Activated CD4-positive, alpha-beta T cell treated with anti-CD3 and anti-CD28 coated beads, Interleukin-2, amount 50 U/mL, for 1 hour (primary cell): ENCODE data around the gene SH2D3C.

Source experiments
- DNase-seq: peaks from one replicate; pipeline ENCODE4 v3.0.0-alpha.2; 2020

SH2D3C gene

GRCh38 chr9:127692071-127692470 is 86.4 kb downstream of the SH2D3C start:
- no peak for DNase-seq

DNA sequence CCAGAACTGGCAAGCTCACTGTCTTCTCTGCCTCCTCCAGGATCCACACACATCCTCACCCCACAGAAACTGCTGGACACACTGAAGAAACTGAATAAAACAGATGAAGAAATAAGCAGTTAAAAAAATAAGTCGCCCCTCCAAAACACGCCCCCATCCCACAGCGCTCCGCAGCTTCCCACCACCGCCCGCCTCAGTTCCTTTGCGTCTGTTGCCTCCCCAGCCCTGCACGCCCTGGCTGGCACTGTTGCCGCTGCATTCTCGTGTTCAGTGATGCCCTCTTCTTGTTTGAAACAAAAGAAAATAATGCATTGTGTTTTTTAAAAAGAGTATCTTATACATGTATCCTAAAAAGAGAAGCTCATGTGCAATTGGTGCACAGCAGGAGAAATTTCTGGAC is 87.7 kb downstream of the SH2D3C start:
- DNase-seq, result no peak

DNA sequence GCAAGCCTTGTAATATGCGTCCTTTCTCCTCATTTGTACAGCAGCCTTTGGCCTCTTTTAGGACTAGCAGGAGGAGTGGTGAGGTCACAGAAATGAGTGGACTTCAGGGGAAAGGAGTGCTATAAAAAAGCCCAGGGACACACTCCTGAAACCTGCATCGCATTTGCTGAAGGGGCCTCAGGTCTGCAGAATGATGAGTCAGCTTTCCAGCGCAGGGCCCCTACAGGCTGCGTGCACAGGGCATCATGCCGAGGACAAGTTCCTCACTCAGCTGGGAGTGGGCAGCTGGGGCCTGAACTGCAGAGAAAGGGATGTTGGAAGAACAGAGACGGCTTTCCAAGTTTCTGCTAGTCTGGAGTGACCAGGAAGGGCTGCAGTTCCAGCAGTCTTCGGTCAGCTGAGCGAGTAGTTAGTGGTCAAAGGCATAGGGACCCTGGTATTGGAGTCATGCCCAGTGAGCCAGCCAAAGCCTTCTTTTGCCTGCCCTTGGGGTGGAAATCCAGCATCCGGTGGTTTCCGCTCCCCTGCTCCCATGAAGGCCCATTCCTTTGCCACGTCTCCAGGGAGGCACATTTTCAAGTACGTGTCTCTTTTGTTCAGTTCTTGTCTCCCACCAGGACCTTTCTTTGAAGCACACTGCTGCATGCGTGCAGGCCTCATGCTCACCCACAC is 89.0 kb downstream of the SH2D3C start:
- DNase-seq, result no peak
